Liver (tissue), 9 donors: ENCODE measurements around the gene ATOX1. TPM values are rescaled to one million over a fixed set of nuclear protein-coding genes. Genes with fewer than 3 reads are reported as not detected.

Source experiments
- DNase-seq: peaks from one replicate; pipeline ENCODE4 v3.0.0-alpha.2; 2017; ENCODE audit warnings: low spot score
- H3K27ac ChIP-seq, 2 donors: one replicate each; pipeline ENCODE4 v1.7.0; 2013; ENCODE audit warnings: inconsistent platforms in 2 of 2, low read length in 2 of 2, control low read depth in 1 of 2, low read depth in 1 of 2, mild to moderate bottlenecking in 1 of 2
- H3K27me3 ChIP-seq, 4 donors: one replicate each; pipeline versions ENCODE4 v1.6.1 to v1.7.0; 2013; ENCODE audit warnings: low read length in 3 of 4, inconsistent platforms in 1 of 4, mild to moderate bottlenecking in 1 of 4, moderate library complexity in 1 of 4; ENCODE audit not compliant: control insufficient read depth in 4 of 4, insufficient read depth in 4 of 4
- H3K36me3 ChIP-seq, 4 donors: one replicate each; pipeline versions ENCODE4 v1.6.1 to v1.7.0; 2013; ENCODE audit warnings: low read length in 3 of 4, mild to moderate bottlenecking in 3 of 4, low read depth in 1 of 4, moderate library complexity in 1 of 4; ENCODE audit not compliant: control insufficient read depth in 4 of 4, insufficient read depth in 3 of 4
- H3K4me1 ChIP-seq, 4 donors: one replicate each; pipeline versions ENCODE4 v1.6.1 to v1.7.0; 2013; ENCODE audit warnings: low read length in 3 of 4, mild to moderate bottlenecking in 3 of 4, moderate library complexity in 1 of 4; ENCODE audit not compliant: control insufficient read depth in 4 of 4, insufficient read depth in 4 of 4
- H3K4me3 ChIP-seq, 3 donors: one replicate each; pipeline versions ENCODE4 v1.6.1 to v1.7.0; 2013; ENCODE audit warnings: low read length in 3 of 3, control low read depth in 1 of 3, low read depth in 1 of 3, mild to moderate bottlenecking in 1 of 3
- H3K9ac ChIP-seq, 2 donors: one replicate each; pipeline ENCODE4 v1.7.0; 2013; ENCODE audit warnings: low read length in 2 of 2, mild to moderate bottlenecking in 2 of 2, moderate library complexity in 2 of 2, control low read depth in 1 of 2, low read depth in 1 of 2
- H3K9me3 ChIP-seq, 4 donors: one replicate each; pipeline versions ENCODE4 v1.6.1 to v1.7.0; 2013; ENCODE audit warnings: low read length in 3 of 4; ENCODE audit not compliant: control insufficient read depth in 4 of 4
- EGR1 ChIP-seq, 2 donors: IDR thresholded peaks; 2 replicates each; pipeline ENCODE4 v1.6.1; 2016 to 2018; ENCODE audit warnings: antibody characterized with exemption in 2 of 2, low read depth in 2 of 2
- FOXA1 ChIP-seq: IDR thresholded peaks from 2 replicates; pipeline ENCODE4 v1.6.1; 2016; ENCODE audit warnings: antibody characterized with exemption
- FOXA2 ChIP-seq: IDR thresholded peaks from 2 replicates; pipeline ENCODE4 v1.6.1; 2016; ENCODE audit warnings: antibody characterized with exemption
- GABPA ChIP-seq, 2 donors: IDR thresholded peaks in 1 of 2; conservative IDR thresholded peaks in 1 of 2; 2 replicates each; pipeline ENCODE4 v1.6.1; 2016; ENCODE audit warnings: antibody characterized with exemption in 2 of 2, mild to moderate bottlenecking in 1 of 2, moderate library complexity in 1 of 2
- HNF4A ChIP-seq, 2 donors: conservative IDR thresholded peaks; 2 replicates each; pipeline ENCODE4 v1.6.1; 2016; ENCODE audit warnings: antibody characterized with exemption in 2 of 2, mild to moderate bottlenecking in 2 of 2
- HNF4G ChIP-seq: IDR thresholded peaks from 2 replicates; pipeline ENCODE4 v1.6.1; 2016; ENCODE audit warnings: antibody characterized with exemption
- JUND ChIP-seq, 2 donors: IDR thresholded peaks; 2 replicates each; pipeline ENCODE4 v1.6.1; 2016; ENCODE audit warnings: antibody characterized with exemption in 2 of 2
- NR2F2 ChIP-seq: IDR thresholded peaks from 2 replicates; pipeline ENCODE4 v1.6.1; 2016; ENCODE audit warnings: antibody characterized with exemption
- RAD21 ChIP-seq, 2 donors: IDR thresholded peaks; 2 replicates each; pipeline ENCODE4 v1.6.1; 2016; ENCODE audit warnings: antibody characterized with exemption in 2 of 2, mild to moderate bottlenecking in 2 of 2
- RXRA ChIP-seq, 2 donors: IDR thresholded peaks; 2 replicates each; pipeline ENCODE4 v1.6.1; 2017 to 2018; ENCODE audit warnings: antibody characterized with exemption in 2 of 2, mild to moderate bottlenecking in 1 of 2
- SP1 ChIP-seq: IDR thresholded peaks from 2 replicates; pipeline ENCODE4 v1.6.1; 2018; ENCODE audit warnings: antibody characterized with exemption, mild to moderate bottlenecking
- TAF1 ChIP-seq: conservative IDR thresholded peaks from 2 replicates; pipeline ENCODE4 v1.6.1; 2016; ENCODE audit warnings: antibody characterized with exemption, mild to moderate bottlenecking
- YY1 ChIP-seq: IDR thresholded peaks from 2 replicates; pipeline ENCODE4 v1.6.1; 2016; ENCODE audit warnings: antibody characterized with exemption, mild to moderate bottlenecking
- WGBS: extraction: QIAGEN DNeasy Blood & Tissue Kit; methylation state at CpG from one replicate; pipeline ENCODE4 v1.1.7; 2013; 5-methylcytosine and 5-hydroxymethylcytosine counted together
- polyA plus RNA-seq, 2 donors: library from polyadenylated mRNA; stranded (reverse) in 1 of 2; unstranded in 1 of 2; fragments of 200-250 nt in 1 of 2; fragments of >200 nt in 1 of 2; fragmentation: Nextera tagmentation in 1 of 2; extraction: Ambion mirVana in 1 of 2; gene quantifications; one replicate each; pipeline versions ENCODE4 v1.2.1 to v1.2.3, GENCODE V29; 2013 to 2015
- total RNA-seq, 2 donors: library from RNA; depleted of rRNA; stranded (reverse); fragments of >200 nt; gene quantifications; one replicate each; pipeline ENCODE4 v1.2.3, GENCODE V29; 2014
- TF ChIP-seq, protein P1 (sequence below): IDR thresholded peaks from 2 replicates; pipeline ENCODE4 v1.6.1; 2016; ENCODE audit warnings: antibody characterized with exemption
- TF ChIP-seq, protein P2 (sequence below): IDR thresholded peaks from 2 replicates; pipeline ENCODE4 v1.6.1; 2016; ENCODE audit warnings: antibody characterized with exemption
- TF ChIP-seq, protein P3 (sequence below): IDR thresholded peaks from 2 replicates; pipeline ENCODE4 v1.6.1; 2016; ENCODE audit warnings: antibody characterized with exemption, mild to moderate bottlenecking
- TF ChIP-seq, protein P4 (sequence below): fragments of 150-350 bp; IDR thresholded peaks from 2 replicates; pipeline ENCODE4 v1.5.1; 2017; ENCODE audit warnings: improper control_type of control experiment, low read depth, low read length; ENCODE audit not compliant: missing input control
- TF ChIP-seq, protein P5 (sequence below): IDR thresholded peaks from 2 replicates; pipeline ENCODE4 v1.6.1; 2016; ENCODE audit warnings: antibody characterized with exemption
- donor health status: healthy.
- donor health status: healthy.
- donor health status: healthy.
- donor health status: healthy.
- donor health status: healthy.

The ATOX1 gene
- total and polyA plus RNA-seq, 4 donors = 25.9 to 307 (median 95.6) TPM

DNA sequence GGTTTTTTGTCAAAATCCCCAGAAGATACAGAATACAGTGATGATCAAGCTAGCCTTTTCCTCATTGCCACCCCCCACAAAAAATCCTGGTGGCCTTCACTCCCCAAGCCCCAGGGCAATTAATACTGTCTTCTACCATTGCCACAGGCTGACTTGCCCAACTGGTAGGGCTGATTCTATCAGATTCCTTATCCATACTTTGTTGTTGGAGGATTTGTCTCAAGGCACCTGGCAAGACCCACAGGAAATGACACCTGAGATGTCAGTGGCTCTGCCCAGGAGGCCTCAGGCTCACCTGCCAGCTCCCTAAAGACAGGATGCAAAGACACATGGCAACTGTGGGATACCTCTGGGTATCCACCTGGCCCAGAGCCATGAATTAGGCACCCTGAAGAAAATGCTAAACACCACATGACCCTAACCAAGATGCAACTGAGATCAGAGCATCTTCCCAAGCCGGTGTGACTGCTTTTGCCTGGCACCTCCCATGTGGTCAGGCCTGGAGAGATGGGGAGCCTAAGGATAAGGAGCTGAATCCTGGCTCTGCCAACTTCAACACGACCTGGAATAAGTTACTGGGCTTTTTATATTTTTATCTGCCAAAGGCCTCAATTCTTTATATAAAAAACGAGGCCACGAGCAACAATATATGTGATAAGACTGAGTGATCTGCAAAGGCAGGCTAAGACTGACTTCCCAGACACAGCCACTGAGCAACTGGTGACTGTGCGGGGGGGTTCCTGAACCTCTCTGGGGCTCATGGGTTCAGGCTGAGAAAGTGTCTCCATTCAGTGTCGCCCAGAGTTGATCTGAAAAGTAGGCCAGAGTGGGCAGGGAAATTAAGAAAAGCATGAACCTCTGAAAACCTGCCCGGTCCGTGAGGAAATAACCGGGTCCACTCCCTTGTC is 944 bp downstream of the ATOX1 start:
- 9% methylated on average over 9 of the region's 9 CpGs for WGBS
- TF ChIP-seq RXRA (IDR thresholded peaks at IDR 0.05) (no peak), RAD21 (IDR thresholded peaks at IDR 0.05) (no peak), HNF4A (conservative IDR thresholded peaks at IDR 0.05) (no peak), HNF4G (no peak), EGR1 (IDR thresholded peaks at IDR 0.05; ENCODE audit: low read depth in 2 of 2) (no peak), GABPA (IDR thresholded peaks at IDR 0.05 in 1 of 2, conservative IDR thresholded peaks at IDR 0.05 in 1 of 2) (no peak), NR2F2 (no peak), FOXA2 (no peak), YY1 (no peak), TAF1 (no peak), FOXA1 (no peak), JUND (IDR thresholded peaks at IDR 0.05) (no peak), SP1 (no peak)
- TF ChIP-seq, protein P1, sequence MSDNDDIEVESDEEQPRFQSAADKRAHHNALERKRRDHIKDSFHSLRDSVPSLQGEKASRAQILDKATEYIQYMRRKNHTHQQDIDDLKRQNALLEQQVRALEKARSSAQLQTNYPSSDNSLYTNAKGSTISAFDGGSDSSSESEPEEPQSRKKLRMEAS = no peak
- TF ChIP-seq, protein P2, sequence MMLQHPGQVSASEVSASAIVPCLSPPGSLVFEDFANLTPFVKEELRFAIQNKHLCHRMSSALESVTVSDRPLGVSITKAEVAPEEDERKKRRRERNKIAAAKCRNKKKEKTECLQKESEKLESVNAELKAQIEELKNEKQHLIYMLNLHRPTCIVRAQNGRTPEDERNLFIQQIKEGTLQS = no peak
- TF ChIP-seq, protein P3, sequence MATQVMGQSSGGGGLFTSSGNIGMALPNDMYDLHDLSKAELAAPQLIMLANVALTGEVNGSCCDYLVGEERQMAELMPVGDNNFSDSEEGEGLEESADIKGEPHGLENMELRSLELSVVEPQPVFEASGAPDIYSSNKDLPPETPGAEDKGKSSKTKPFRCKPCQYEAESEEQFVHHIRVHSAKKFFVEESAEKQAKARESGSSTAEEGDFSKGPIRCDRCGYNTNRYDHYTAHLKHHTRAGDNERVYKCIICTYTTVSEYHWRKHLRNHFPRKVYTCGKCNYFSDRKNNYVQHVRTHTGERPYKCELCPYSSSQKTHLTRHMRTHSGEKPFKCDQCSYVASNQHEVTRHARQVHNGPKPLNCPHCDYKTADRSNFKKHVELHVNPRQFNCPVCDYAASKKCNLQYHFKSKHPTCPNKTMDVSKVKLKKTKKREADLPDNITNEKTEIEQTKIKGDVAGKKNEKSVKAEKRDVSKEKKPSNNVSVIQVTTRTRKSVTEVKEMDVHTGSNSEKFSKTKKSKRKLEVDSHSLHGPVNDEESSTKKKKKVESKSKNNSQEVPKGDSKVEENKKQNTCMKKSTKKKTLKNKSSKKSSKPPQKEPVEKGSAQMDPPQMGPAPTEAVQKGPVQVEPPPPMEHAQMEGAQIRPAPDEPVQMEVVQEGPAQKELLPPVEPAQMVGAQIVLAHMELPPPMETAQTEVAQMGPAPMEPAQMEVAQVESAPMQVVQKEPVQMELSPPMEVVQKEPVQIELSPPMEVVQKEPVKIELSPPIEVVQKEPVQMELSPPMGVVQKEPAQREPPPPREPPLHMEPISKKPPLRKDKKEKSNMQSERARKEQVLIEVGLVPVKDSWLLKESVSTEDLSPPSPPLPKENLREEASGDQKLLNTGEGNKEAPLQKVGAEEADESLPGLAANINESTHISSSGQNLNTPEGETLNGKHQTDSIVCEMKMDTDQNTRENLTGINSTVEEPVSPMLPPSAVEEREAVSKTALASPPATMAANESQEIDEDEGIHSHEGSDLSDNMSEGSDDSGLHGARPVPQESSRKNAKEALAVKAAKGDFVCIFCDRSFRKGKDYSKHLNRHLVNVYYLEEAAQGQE = no peak
- TF ChIP-seq, protein P4, sequence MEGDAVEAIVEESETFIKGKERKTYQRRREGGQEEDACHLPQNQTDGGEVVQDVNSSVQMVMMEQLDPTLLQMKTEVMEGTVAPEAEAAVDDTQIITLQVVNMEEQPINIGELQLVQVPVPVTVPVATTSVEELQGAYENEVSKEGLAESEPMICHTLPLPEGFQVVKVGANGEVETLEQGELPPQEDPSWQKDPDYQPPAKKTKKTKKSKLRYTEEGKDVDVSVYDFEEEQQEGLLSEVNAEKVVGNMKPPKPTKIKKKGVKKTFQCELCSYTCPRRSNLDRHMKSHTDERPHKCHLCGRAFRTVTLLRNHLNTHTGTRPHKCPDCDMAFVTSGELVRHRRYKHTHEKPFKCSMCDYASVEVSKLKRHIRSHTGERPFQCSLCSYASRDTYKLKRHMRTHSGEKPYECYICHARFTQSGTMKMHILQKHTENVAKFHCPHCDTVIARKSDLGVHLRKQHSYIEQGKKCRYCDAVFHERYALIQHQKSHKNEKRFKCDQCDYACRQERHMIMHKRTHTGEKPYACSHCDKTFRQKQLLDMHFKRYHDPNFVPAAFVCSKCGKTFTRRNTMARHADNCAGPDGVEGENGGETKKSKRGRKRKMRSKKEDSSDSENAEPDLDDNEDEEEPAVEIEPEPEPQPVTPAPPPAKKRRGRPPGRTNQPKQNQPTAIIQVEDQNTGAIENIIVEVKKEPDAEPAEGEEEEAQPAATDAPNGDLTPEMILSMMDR = no peak
- TF ChIP-seq, protein P5, sequence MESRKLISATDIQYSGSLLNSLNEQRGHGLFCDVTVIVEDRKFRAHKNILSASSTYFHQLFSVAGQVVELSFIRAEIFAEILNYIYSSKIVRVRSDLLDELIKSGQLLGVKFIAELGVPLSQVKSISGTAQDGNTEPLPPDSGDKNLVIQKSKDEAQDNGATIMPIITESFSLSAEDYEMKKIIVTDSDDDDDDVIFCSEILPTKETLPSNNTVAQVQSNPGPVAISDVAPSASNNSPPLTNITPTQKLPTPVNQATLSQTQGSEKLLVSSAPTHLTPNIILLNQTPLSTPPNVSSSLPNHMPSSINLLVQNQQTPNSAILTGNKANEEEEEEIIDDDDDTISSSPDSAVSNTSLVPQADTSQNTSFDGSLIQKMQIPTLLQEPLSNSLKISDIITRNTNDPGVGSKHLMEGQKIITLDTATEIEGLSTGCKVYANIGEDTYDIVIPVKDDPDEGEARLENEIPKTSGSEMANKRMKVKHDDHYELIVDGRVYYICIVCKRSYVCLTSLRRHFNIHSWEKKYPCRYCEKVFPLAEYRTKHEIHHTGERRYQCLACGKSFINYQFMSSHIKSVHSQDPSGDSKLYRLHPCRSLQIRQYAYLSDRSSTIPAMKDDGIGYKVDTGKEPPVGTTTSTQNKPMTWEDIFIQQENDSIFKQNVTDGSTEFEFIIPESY = no peak
- Histone ChIP-seq H3K9ac (peak overlapping the region; percentile 61 to 80), H3K36me3 (peaks cover 0 to 5% (median 3%) of the 10 kb centered on the region in 4 donors), H3K4me1 (peaks cover 0 to 46% (median 30%) of the 10 kb centered on the region in 4 donors), H3K27me3 (no peaks in the 10 kb centered on the region), H3K9me3 (no peaks in the 10 kb centered on the region), H3K4me3 (peak overlapping the region; percentile 71 to 84 (median 78)), H3K27ac (peak overlapping the region; percentile 68 to 77)
- DNase-seq = no peak
